Measurements from ENCODE around the gene CMIP. TPM values are rescaled to one million over a fixed set of nuclear protein-coding genes. Genes with fewer than 3 reads are reported as not detected.

CMIP gene
- total RNA-seq, 5 donors from 2014 or later (not counting 1 experiment from before 2014, with no cell fraction given) = 39.8 to 55.9 (median 42.6) TPM

DNA sequence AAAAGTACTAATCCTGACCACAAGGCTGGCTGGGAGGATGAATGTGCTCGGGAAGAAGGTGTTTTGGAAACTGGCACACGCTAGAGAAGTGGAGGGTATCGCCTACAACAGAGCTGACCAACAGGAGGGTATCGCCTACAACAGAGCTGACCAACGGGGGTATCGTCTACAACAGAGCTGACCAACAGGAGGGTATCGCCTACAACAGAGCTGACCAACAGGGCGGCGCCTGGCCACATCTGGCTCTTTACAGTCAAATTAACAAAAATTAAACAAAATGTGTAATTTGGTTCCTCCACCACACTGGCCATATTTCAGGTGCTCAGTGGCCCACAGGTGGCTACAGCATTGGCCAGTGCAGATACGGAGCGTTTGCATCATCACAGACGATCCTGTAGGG is 153.5 kb downstream of the CMIP start:
- Mint-ChIP-seq H3K27me3 (no peaks in the 10 kb centered on the region), H3K4me1 (peaks cover 27 to 31% (median 30%) of the 10 kb centered on the region in 3 donors), H3K9me3 (no peaks in the 10 kb centered on the region), H3K4me3 (no peak overlapping the region), H3K36me3 (peaks cover 6% of the 10 kb centered on the region), H3K27ac (peak overlapping the region in 1 of 2 donors; percentile 73)
- H3K9me3 ChIP-seq = no peaks in the 10 kb centered on the region
- WGBS (ENCODE audit: insufficient coverage) = 90% methylated on average over 9 of the region's 12 CpGs
- no peaks in the 10 kb centered on the region for H3K27me3 ChIP-seq (replicated peaks in 1 of 2; ENCODE audit: control insufficient read depth in 2 of 2, extremely low read depth in 1 of 2, insufficient read depth in 2 of 2, low read length in 1 of 2)
- ATAC-seq (replicated peaks in 1 of 4) = no peak
- H3K4me3 ChIP-seq (ENCODE audit: control insufficient read depth in 1 of 2, extremely low read depth in 1 of 2, low read length in 1 of 2) = no peak overlapping the region
- CTCF ChIA-PET = interaction anchor here in 1 of 2 donors (0.7 kb wide), 1 partner anchor 10 kb away, joined by 4 read pairs; no protein-coding TSS in a partner anchor
- peaks cover 0 to 3% of the 10 kb centered on the region in 2 donors for H3K36me3 ChIP-seq (ENCODE audit: control insufficient read depth in 2 of 2, extremely low read depth in 1 of 2, insufficient read depth in 1 of 2, low read length in 1 of 2)
- POLR2A ChIA-PET = no interaction called here
- DNase-seq = no peak
- no peak overlapping the region for H3K27ac ChIP-seq (ENCODE audit: low read length)
- peaks cover 0 to 3% of the 10 kb centered on the region in 2 experiments for H3K4me1 ChIP-seq (ENCODE audit: control insufficient read depth in 1 of 2, extremely low read depth in 1 of 2, insufficient read depth in 2 of 2, low read length in 2 of 2)

DNA sequence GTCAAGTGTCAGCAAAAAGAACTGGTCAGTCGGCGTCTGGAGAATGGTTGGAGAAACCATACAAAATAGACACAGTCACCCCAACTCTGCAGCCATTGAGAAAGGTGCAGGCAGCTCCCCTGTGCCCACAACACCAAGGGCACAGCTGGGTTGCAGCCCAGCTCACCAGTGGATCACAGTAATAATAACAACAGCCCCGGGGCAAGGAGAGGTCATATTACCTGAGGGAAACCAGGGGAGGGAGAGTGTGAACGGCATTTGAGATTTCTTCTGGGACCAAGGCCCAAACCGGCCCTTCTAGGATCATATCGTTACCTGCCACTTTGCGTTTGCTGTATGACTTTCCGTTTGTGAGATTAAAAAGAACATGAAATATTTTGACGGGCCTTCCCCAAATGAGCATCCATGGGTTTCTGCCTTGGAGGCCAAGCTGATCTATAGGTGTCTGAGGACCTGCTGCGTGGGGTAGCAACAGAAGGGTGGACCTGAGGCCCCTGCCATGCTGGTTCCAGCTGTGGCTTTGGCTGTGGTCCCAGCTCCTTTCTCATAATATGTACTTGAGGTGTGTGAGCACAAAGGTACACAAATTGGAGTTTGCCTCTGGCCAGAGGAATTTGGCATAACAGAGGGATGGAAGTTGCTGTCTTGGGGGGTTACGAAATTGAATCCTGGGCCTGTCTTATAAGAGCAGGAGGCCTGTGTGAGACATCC is 154.6 kb downstream of the CMIP start:
- CTCF ChIA-PET = interaction anchor here in 1 of 2 donors (0.7 kb wide), 1 partner anchor 11 kb away, joined by 4 read pairs; no protein-coding TSS in a partner anchor
- WGBS (ENCODE audit: insufficient coverage) = 94% methylated on average over 5 of the region's 11 CpGs
- Histone ChIP-seq H3K4me1 (ENCODE audit: control insufficient read depth in 1 of 2, extremely low read depth in 1 of 2, insufficient read depth in 2 of 2, low read length in 2 of 2) (peaks cover 0 to 2% of the 10 kb centered on the region in 2 experiments), H3K9me3 (no peaks in the 10 kb centered on the region), H3K27me3 (replicated peaks in 1 of 2; ENCODE audit: control insufficient read depth in 2 of 2, extremely low read depth in 1 of 2, insufficient read depth in 2 of 2, low read length in 1 of 2) (no peaks in the 10 kb centered on the region), H3K36me3 (ENCODE audit: control insufficient read depth in 2 of 2, extremely low read depth in 1 of 2, insufficient read depth in 1 of 2, low read length in 1 of 2) (peaks cover 0 to 3% of the 10 kb centered on the region in 2 donors), H3K4me3 (ENCODE audit: control insufficient read depth in 1 of 2, extremely low read depth in 1 of 2, low read length in 1 of 2) (no peak overlapping the region), H3K27ac (ENCODE audit: low read length) (no peak overlapping the region)
- no peaks in the 10 kb centered on the region for H3K27me3 Mint-ChIP-seq
- POLR2A ChIA-PET = interaction anchor here (0.6 kb wide), 2 partner anchors 22 to 37 kb away, joined by 3 read pairs; no protein-coding TSS in a partner anchor
- peaks cover 6% of the 10 kb centered on the region for H3K36me3 Mint-ChIP-seq
- ATAC-seq (replicated peaks in 1 of 4) (no peak), DNase-seq (no peak)
- peaks cover 22 to 29% (median 27%) of the 10 kb centered on the region in 3 donors for H3K4me1 Mint-ChIP-seq
- no peak overlapping the region for H3K4me3 Mint-ChIP-seq
- no peaks in the 10 kb centered on the region for H3K9me3 Mint-ChIP-seq
- no peak overlapping the region for H3K27ac Mint-ChIP-seq

DNA sequence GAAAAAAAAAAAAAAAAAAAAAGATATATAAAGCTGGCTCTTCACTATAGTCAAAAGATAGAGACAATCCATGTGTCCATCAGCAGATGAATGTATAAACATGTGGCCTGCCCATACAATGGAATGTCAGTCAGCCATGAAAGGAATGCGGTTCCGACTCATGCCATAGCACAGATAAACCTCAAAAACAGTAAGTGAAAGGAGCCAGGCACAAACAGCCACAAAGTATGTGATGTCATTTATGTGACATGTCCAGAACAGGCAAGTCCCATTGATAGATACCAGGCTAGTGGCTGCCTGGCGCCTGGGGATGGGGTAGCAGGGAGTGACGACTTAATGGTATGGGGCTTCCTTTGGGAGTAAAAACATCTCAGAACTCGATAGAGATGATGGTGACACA is 155.7 kb downstream of the CMIP start:
- CTCF ChIA-PET = interaction anchor here (0.6 to 0.7 kb wide), 2 partner anchors 96 to 195 kb away, joined by 5 to 9 read pairs; no protein-coding TSS in a partner anchor
- H3K9me3 Mint-ChIP-seq = no peaks in the 10 kb centered on the region
- Histone ChIP-seq H3K9me3 (no peaks in the 10 kb centered on the region), H3K4me3 (ENCODE audit: control insufficient read depth in 1 of 2, extremely low read depth in 1 of 2, low read length in 1 of 2) (no peak overlapping the region), H3K27me3 (replicated peaks in 1 of 2; ENCODE audit: control insufficient read depth in 2 of 2, extremely low read depth in 1 of 2, insufficient read depth in 2 of 2, low read length in 1 of 2) (no peaks in the 10 kb centered on the region), H3K4me1 (ENCODE audit: control insufficient read depth in 1 of 2, extremely low read depth in 1 of 2, insufficient read depth in 2 of 2, low read length in 2 of 2) (peaks cover 0 to 2% of the 10 kb centered on the region in 2 experiments), H3K27ac (ENCODE audit: low read length) (no peak overlapping the region), H3K36me3 (ENCODE audit: control insufficient read depth in 2 of 2, extremely low read depth in 1 of 2, insufficient read depth in 1 of 2, low read length in 1 of 2) (peaks cover 0 to 3% of the 10 kb centered on the region in 2 donors)
- DNase-seq = no peak
- WGBS (ENCODE audit: insufficient coverage) = 86% methylated on average over 3 of the region's 5 CpGs
- ATAC-seq (replicated peaks in 1 of 4) = no peak
- H3K27me3 Mint-ChIP-seq = no peaks in the 10 kb centered on the region
- peaks cover 22 to 25% (median 24%) of the 10 kb centered on the region in 3 donors for H3K4me1 Mint-ChIP-seq
- POLR2A ChIA-PET = no interaction called here
- H3K36me3 Mint-ChIP-seq = peaks cover 6% of the 10 kb centered on the region
- peak overlapping the region in 1 of 2 donors; percentile 66 for H3K27ac Mint-ChIP-seq
- H3K4me3 Mint-ChIP-seq = no peak overlapping the region

DNA sequence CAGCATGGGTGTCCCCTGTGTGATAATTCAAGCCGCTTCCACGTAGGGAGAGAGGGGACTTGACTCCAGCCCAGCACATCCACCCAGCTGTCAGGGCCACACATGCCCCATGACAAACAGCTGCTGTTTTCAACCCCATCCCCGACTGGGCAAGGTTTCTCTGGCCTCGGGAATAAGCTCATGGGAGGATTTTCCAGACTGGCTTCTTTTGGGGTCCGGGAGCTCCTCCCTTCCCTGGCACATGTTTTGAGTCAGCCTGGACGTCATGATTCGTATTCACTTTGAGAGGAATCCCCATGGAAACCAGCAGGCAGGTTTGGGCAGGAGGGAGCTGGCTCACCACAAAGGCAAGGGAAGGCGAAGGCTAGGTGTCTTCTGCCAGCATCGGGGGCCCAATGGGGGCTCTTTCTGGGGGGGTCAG is 156.4 kb downstream of the CMIP start:
- POLR2A ChIA-PET = interaction anchor here in 1 of 2 donors (0.5 kb wide), 1 partner anchor 114 kb away, joined by 7 read pairs; no protein-coding TSS in a partner anchor
- no peak overlapping the region for H3K27ac ChIP-seq (ENCODE audit: low read length)
- ATAC-seq (replicated peaks in 1 of 4) (no peak), DNase-seq (no peak)
- H3K27me3 ChIP-seq (replicated peaks in 1 of 2; ENCODE audit: control insufficient read depth in 2 of 2, extremely low read depth in 1 of 2, insufficient read depth in 2 of 2, low read length in 1 of 2) = no peaks in the 10 kb centered on the region
- no peaks in the 10 kb centered on the region for H3K9me3 ChIP-seq
- Mint-ChIP-seq H3K4me3 (no peak overlapping the region), H3K27ac (no peak overlapping the region), H3K9me3 (no peaks in the 10 kb centered on the region), H3K27me3 (no peaks in the 10 kb centered on the region), H3K36me3 (peaks cover 6% of the 10 kb centered on the region), H3K4me1 (peaks cover 19 to 22% (median 20%) of the 10 kb centered on the region in 3 donors)
- no peak overlapping the region for H3K4me3 ChIP-seq (ENCODE audit: control insufficient read depth in 1 of 2, extremely low read depth in 1 of 2, low read length in 1 of 2)
- WGBS (ENCODE audit: insufficient coverage) = 98% methylated on average over 5 of the region's 9 CpGs
- CTCF ChIA-PET = interaction anchor here in 1 of 2 donors (0.5 to 0.7 kb wide), 2 partner anchors 57 to 225 kb away, joined by 3 read pairs; no protein-coding TSS in a partner anchor
- peaks cover 0 to 3% of the 10 kb centered on the region in 2 donors for H3K36me3 ChIP-seq (ENCODE audit: control insufficient read depth in 2 of 2, extremely low read depth in 1 of 2, insufficient read depth in 1 of 2, low read length in 1 of 2)
- peaks cover 0 to 2% of the 10 kb centered on the region in 2 experiments for H3K4me1 ChIP-seq (ENCODE audit: control insufficient read depth in 1 of 2, extremely low read depth in 1 of 2, insufficient read depth in 2 of 2, low read length in 2 of 2)

DNA sequence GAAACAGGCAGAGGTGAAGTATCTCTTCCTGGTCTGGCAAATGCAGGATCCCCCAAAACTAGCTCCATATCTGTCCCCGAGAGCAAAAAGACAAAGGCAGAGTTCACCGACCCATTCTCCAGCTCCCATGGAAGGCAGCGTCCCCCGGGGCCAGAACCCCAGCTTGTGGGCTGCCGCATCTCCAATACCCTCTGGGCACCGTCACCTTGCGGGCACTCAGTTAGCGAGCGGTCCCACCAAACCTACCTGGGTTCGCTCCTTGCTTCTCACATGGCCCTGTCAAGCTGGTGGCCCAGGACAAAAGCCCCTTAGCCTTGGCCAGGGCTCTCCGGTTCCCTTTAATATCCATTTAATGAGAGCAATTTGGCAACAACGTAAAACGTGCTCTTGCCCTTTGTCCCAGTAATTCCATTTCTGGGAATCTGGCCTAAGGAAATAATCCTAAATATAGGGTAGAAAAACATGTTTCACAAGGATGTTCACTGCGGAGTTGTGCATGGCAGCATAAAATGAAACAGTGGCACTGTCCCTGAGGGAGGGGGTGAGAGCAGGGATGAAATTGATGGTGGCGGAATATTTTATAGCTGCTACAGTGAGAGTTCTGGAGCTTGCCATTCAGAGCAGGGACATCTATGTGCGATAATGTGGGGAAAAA is 157.1 kb downstream of the CMIP start:
- CTCF ChIA-PET = interaction anchor here in 1 of 2 donors (0.5 to 0.7 kb wide), 2 partner anchors 57 to 226 kb away, joined by 3 read pairs; no protein-coding TSS in a partner anchor
- Histone ChIP-seq H3K36me3 (ENCODE audit: control insufficient read depth in 2 of 2, extremely low read depth in 1 of 2, insufficient read depth in 1 of 2, low read length in 1 of 2) (peaks cover 0 to 5% of the 10 kb centered on the region in 2 donors), H3K27me3 (replicated peaks in 1 of 2; ENCODE audit: control insufficient read depth in 2 of 2, extremely low read depth in 1 of 2, insufficient read depth in 2 of 2, low read length in 1 of 2) (no peaks in the 10 kb centered on the region), H3K4me1 (ENCODE audit: control insufficient read depth in 1 of 2, extremely low read depth in 1 of 2, insufficient read depth in 2 of 2, low read length in 2 of 2) (peaks cover 0 to 2% of the 10 kb centered on the region in 2 experiments), H3K4me3 (ENCODE audit: control insufficient read depth in 1 of 2, extremely low read depth in 1 of 2, low read length in 1 of 2) (no peak overlapping the region), H3K27ac (ENCODE audit: low read length) (no peak overlapping the region), H3K9me3 (no peaks in the 10 kb centered on the region)
- WGBS (ENCODE audit: insufficient coverage) = 97% methylated on average over 15 of the region's 16 CpGs
- Mint-ChIP-seq H3K27ac (no peak overlapping the region), H3K4me3 (no peak overlapping the region), H3K36me3 (peaks cover 9% of the 10 kb centered on the region), H3K9me3 (no peaks in the 10 kb centered on the region), H3K27me3 (no peaks in the 10 kb centered on the region), H3K4me1 (peaks cover 18 to 22% (median 19%) of the 10 kb centered on the region in 3 donors)
- no peak for ATAC-seq (replicated peaks in 1 of 4)
- POLR2A ChIA-PET = interaction anchor here in 1 of 2 donors (0.5 kb wide), 1 partner anchor 113 kb away, joined by 7 read pairs; no protein-coding TSS in a partner anchor
- no peak for DNase-seq

DNA sequence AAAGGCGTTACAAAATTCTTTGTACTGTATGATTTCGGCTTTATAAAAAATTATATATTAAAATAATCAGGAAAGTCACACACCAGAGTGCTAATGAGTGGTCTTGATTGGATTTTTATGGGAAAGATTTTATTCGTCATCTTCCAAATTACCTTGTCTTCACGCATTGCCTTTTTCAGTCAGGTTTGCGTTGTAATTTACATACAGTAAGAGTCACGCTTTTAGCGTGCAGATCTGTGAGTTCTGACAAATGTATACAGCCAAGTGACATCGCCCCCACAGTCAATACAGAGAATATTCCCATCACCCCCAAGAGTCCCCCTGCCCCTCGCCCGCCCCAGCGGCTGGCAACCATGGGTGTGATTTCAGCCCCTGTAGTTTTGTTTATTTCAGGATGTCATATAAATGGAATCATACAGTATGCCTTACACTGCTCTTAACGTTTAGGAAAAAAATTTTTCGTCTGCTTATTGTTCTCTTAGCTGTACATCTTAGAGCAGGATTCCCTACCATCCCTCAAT is 157.7 kb downstream of the CMIP start:
- peaks cover 13% of the 10 kb centered on the region for H3K36me3 Mint-ChIP-seq
- DNase-seq = no peak
- no peaks in the 10 kb centered on the region for H3K27me3 Mint-ChIP-seq
- CTCF ChIA-PET = no interaction called here
- WGBS (ENCODE audit: insufficient coverage) = no CpG with 5 or more reads among the region's 13 CpGs
- Histone ChIP-seq H3K4me1 (ENCODE audit: control insufficient read depth in 1 of 2, extremely low read depth in 1 of 2, insufficient read depth in 2 of 2, low read length in 2 of 2) (peaks cover 0 to 2% of the 10 kb centered on the region in 2 experiments), H3K27ac (ENCODE audit: low read length) (no peak overlapping the region), H3K27me3 (replicated peaks in 1 of 2; ENCODE audit: control insufficient read depth in 2 of 2, extremely low read depth in 1 of 2, insufficient read depth in 2 of 2, low read length in 1 of 2) (no peaks in the 10 kb centered on the region), H3K4me3 (ENCODE audit: control insufficient read depth in 1 of 2, extremely low read depth in 1 of 2, low read length in 1 of 2) (no peak overlapping the region), H3K36me3 (ENCODE audit: control insufficient read depth in 2 of 2, extremely low read depth in 1 of 2, insufficient read depth in 1 of 2, low read length in 1 of 2) (peaks cover 2 to 6% of the 10 kb centered on the region in 2 donors), H3K9me3 (no peaks in the 10 kb centered on the region)
- no peak for ATAC-seq (replicated peaks in 1 of 4)
- no peak overlapping the region for H3K4me3 Mint-ChIP-seq
- no peak overlapping the region for H3K27ac Mint-ChIP-seq
- no peaks in the 10 kb centered on the region for H3K9me3 Mint-ChIP-seq
- peaks cover 15 to 22% (median 16%) of the 10 kb centered on the region in 3 donors for H3K4me1 Mint-ChIP-seq
- POLR2A ChIA-PET = no interaction called here

Data from T-cell (primary cell).